GM12891 (cell line): ENCODE results near the gene PCDH9.

ENCODE experiments used
- PAX5 ChIP-seq: IDR thresholded peaks from 2 replicates; pipeline ENCODE4 v1.6.1; 2011; ENCODE audit warnings: low read length, moderate library complexity, mild to moderate bottlenecking; ENCODE audit not compliant: insufficient read depth, severe bottlenecking
- POLR2A ChIP-seq: IDR thresholded peaks from 2 replicates; pipeline ENCODE4 v1.6.1; 2011; ENCODE audit warnings: low read depth, low read length, control low read depth
- POLR2AphosphoS5 ChIP-seq: IDR thresholded peaks from 2 replicates; pipeline ENCODE4 v1.6.1; 2011; ENCODE audit warnings: low read depth, low read length, control low read depth
- SPI1 ChIP-seq: IDR thresholded peaks from 2 replicates; pipeline ENCODE4 v1.6.1; 2011; ENCODE audit warnings: low read depth, low read length, control low read depth
- TAF1 ChIP-seq: IDR thresholded peaks from 2 replicates; pipeline ENCODE4 v1.6.1; 2011; ENCODE audit warnings: low read depth, low read length, control low read depth

- TF ChIP-seq TAF1, result no peak
- no peak for TF ChIP-seq POLR2A
- TF ChIP-seq POLR2AphosphoS5, result no peak
- TF ChIP-seq SPI1, result no peak
- no peak for TF ChIP-seq PAX5
Observed at GRCh38 chr13:67161176-67161575, 69.0 kb downstream of the PCDH9 start.
